Measurements from ENCODE around the gene MPV17. TPM values are rescaled to one million over a fixed set of nuclear protein-coding genes. Genes with fewer than 3 reads are reported as not detected.

MPV17 gene
- polyA plus RNA-seq, 2 of the 4 experiments (the other 2 are of a cell fraction) = 67.7 to 130 TPM

DNA sequence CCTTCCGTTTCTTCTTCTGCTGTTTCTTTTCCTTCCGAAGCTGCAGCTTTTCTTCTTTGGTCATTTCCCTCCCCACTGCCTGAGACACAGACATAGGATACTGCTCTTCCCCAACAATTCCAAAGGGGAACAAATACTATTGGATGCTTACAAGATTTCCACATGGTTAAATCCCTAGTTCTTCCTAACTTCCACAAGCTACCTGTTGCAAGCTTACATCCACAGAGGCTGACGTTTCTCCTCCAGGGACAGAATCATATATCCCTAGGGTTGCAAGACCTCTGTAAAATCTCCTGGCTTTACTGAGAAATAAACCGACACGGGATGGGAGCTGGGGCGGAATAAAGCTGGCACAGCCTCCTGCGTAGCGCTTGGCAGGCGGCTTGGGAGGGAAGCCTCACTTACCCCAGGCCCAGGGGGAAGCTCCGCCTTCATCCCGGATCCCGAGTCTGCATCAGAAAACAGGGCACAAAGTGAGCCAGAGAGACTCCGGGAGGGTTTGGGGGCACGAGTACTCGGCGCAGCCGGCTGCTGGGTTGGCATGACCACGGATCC, 46.7 kb upstream of the MPV17 start:
- peak in 1 of 2 experiments; percentile 91 for DNase-seq (ENCODE audit: low read depth in 1 of 2, low spot score in 1 of 2)
- 13% methylated on average over 12 of the region's 18 CpGs for WGBS (ENCODE audit: missing lambda C conversion rate)
- FAIRE-seq = no peak

DNA sequence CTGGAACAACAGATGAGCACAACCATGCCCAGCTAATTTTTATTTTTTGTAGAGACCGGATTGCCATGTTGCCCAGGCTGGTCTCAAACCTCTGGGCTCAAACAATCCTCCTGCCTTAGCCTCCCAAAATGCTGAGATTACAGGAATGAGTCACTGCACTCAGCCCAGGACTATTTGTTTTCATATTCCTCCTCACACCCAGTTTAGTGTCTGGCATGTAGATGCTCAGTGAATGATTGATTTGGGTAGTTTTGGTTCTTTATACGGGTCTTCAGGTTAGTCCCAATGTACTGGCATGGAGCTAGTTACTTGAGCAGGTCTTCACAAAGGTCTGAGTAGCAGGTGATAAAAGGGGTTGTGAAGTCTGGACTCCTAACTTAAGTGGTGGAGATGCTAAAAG, 41.0 kb upstream of the MPV17 start:
- no peak overlapping the region for H3K27ac ChIP-seq
- peaks cover 4% of the 10 kb centered on the region for H3K4me1 ChIP-seq
- H3K4me2 ChIP-seq = no peak overlapping the region
- DNase-seq (ENCODE audit: low read depth in 1 of 2, low spot score in 1 of 2) (no peak), ATAC-seq (no peak), FAIRE-seq (no peak)
- no peak overlapping the region for H3K4me3 ChIP-seq
- 68% methylated on average over 2 of the region's 2 CpGs for WGBS (ENCODE audit: missing lambda C conversion rate)
- H3K9me3 ChIP-seq = no peaks in the 10 kb centered on the region
- CTCF ChIA-PET = interaction anchor here (3.3 kb wide), 1 partner anchor 43 kb away, joined by 13 read pairs; no protein-coding TSS in a partner anchor
- TF ChIP-seq, protein P1, sequence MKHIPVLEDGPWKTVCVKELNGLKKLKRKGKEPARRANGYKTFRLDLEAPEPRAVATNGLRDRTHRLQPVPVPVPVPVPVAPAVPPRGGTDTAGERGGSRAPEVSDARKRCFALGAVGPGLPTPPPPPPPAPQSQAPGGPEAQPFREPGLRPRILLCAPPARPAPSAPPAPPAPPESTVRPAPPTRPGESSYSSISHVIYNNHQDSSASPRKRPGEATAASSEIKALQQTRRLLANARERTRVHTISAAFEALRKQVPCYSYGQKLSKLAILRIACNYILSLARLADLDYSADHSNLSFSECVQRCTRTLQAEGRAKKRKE (CRISPR knock-in tag; IDR thresholded peaks at IDR 0.05; ENCODE audit: low read depth) = no peak
- no peak for TF ChIP-seq USF2 (IDR thresholded peaks at IDR 0.05)
- no peak for TF ChIP-seq FOSL2 (IDR thresholded peaks at IDR 0.05)
- TF ChIP-seq FOSL2 (CRISPR knock-in tag; IDR thresholded peaks at IDR 0.05) = no peak
- no peak for TF ChIP-seq EHMT2 (IDR thresholded peaks at IDR 0.05; ENCODE audit: low read depth)
- no peak for TF ChIP-seq ELK1 (IDR thresholded peaks at IDR 0.05; ENCODE audit: low read depth, low read length)
- TF ChIP-seq NR3C1 (IDR thresholded peaks at IDR 0.05) = no peak
- no peak for TF ChIP-seq ZSCAN20 (CRISPR knock-in tag; IDR thresholded peaks at IDR 0.05)
- no peak for TF ChIP-seq EP300 (IDR thresholded peaks at IDR 0.05)
- TF ChIP-seq TP53 (CRISPR knock-in tag; IDR thresholded peaks at IDR 0.05) = no peak
- TF ChIP-seq ESRRA (IDR thresholded peaks at IDR 0.05; ENCODE audit: borderline replicate concordance, low read length) = no peak
- no peak for TF ChIP-seq EHF (CRISPR knock-in tag; IDR thresholded peaks at IDR 0.05)
- TF ChIP-seq RARB (CRISPR knock-in tag; IDR thresholded peaks at IDR 0.05) = no peak
- no peak for TF ChIP-seq SMC3 (IDR thresholded peaks at IDR 0.05)
- TF ChIP-seq POLR2AphosphoS2 (conservative IDR thresholded peaks at IDR 0.05; ENCODE audit: low read length) = no peak
- TF ChIP-seq FOSB (CRISPR knock-in tag; IDR thresholded peaks at IDR 0.05) = no peak
- POLR2A ChIA-PET = interaction anchor here (0.5 kb wide), 1 partner anchor 31 kb away, joined by 3 read pairs; no protein-coding TSS in a partner anchor

More for the DNA sequence above, 46.7 kb upstream of the MPV17 start:
- H3K4me2 ChIP-seq = peak overlapping the region; percentile 94
- TF ChIP-seq CEBPB (IDR thresholded peaks at IDR 0.05) (no peak), TFCP2L1 (CRISPR knock-in tag; IDR thresholded peaks at IDR 0.05) (peak; percentile 78; the same call in 1 of the 2 replicates)
- TF ChIP-seq, protein P2, sequence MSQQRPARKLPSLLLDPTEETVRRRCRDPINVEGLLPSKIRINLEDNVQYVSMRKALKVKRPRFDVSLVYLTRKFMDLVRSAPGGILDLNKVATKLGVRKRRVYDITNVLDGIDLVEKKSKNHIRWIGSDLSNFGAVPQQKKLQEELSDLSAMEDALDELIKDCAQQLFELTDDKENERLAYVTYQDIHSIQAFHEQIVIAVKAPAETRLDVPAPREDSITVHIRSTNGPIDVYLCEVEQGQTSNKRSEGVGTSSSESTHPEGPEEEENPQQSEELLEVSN (IDR thresholded peaks at IDR 0.05; ENCODE audit: borderline replicate concordance, low read depth) = 0 out of 2 replicates have a peak, but pooled peaks have one; percentile 7
- H3K9me3 ChIP-seq = no peaks in the 10 kb centered on the region
- CTCF ChIA-PET = interaction anchor here (0.5 to 3.9 kb wide), 28 partner anchors 9 to 355 kb away, joined by 3 to 53 read pairs (median 4); partner anchors contain the start of genes GTF3C2, MPV17 and ZNF513
- H3K27ac ChIP-seq = peak overlapping the region; percentile 89 to 95
- peaks cover 24% of the 10 kb centered on the region for H3K4me1 ChIP-seq
- POLR2A ChIA-PET = interaction anchor here (1.1 to 5.0 kb wide), 7 partner anchors 11 to 59 kb away, joined by 3 to 26 read pairs (median 4); partner anchors contain the start of genes GTF3C2, MPV17, NRBP1 and PPM1G
- peak overlapping the region; percentile 79 for H3K4me3 ChIP-seq
- peak; percentile 48 to 67 for ATAC-seq
